ENCODE measurements around the gene CHDH. TPM values are rescaled to one million over a fixed set of nuclear protein-coding genes. Genes with fewer than 3 reads are reported as not detected.

Gene CHDH
- total RNA-seq, 1 donor from 2014 or later: under 0.01 TPM

GRCh38 chr3:53817211-53817610 is 29.0 kb downstream of the CHDH start:
- no peaks in the 10 kb centered on the region for H3K36me3 ChIP-seq (ENCODE audit: control insufficient read depth, insufficient read depth, low read length)
- no peak overlapping the region for H3K4me3 ChIP-seq (ENCODE audit: low read depth, low read length)
- no peak for FAIRE-seq
- TF ChIP-seq, protein P1, sequence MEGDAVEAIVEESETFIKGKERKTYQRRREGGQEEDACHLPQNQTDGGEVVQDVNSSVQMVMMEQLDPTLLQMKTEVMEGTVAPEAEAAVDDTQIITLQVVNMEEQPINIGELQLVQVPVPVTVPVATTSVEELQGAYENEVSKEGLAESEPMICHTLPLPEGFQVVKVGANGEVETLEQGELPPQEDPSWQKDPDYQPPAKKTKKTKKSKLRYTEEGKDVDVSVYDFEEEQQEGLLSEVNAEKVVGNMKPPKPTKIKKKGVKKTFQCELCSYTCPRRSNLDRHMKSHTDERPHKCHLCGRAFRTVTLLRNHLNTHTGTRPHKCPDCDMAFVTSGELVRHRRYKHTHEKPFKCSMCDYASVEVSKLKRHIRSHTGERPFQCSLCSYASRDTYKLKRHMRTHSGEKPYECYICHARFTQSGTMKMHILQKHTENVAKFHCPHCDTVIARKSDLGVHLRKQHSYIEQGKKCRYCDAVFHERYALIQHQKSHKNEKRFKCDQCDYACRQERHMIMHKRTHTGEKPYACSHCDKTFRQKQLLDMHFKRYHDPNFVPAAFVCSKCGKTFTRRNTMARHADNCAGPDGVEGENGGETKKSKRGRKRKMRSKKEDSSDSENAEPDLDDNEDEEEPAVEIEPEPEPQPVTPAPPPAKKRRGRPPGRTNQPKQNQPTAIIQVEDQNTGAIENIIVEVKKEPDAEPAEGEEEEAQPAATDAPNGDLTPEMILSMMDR (IDR thresholded peaks at IDR 0.05; ENCODE audit: insufficient read depth, low read length, severe bottlenecking): no peak
- DNase-seq (ENCODE audit: low read depth): no peak
- peaks cover 2% of the 10 kb centered on the region for H3K27me3 ChIP-seq (ENCODE audit: control insufficient read depth, insufficient read depth, low read length)

DNA sequence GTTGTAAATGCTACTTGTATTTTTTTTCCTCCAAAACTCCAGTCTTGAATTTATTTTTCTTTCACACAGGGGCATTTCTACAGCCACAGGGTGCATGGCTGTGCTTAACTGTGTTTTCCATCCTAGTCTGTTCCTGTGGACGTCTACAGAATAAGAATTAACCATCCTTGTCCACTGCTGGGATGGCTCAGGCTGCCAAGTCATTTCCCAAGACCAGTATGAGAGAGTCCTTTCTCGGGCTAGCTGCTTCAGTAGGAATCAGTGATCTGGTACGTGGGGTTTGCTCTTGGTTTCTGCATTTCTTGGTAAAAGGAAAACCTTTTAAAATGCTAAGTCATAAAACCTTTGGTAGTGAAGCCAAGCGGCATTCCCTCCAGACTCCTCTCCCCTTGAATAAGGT is 29.8 kb downstream of the CHDH start:
- peaks cover 2% of the 10 kb centered on the region for H3K27me3 ChIP-seq (ENCODE audit: control insufficient read depth, insufficient read depth, low read length)
- TF ChIP-seq, protein P1 (IDR thresholded peaks at IDR 0.05; ENCODE audit: insufficient read depth, low read length, severe bottlenecking): no peak
- no peak for FAIRE-seq

DNA sequence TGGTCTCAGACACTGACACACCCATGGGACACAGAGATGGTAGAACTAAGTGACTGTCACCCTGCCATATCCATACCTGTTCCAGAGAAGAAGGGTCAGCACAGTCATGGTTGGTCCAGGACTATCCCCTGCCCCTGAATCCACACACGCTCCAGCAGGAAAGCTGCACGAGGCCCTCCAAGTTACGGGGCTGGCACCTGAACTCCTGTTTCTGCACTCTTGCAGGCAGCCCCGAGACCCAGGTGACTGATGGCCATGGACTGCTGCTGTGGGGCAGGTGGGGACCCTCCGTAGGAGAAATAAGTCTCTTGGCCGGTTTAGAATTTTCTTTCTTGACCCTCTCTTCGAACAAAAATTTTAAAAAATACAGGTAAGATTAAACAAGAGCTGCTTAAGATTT is 30.6 kb downstream of the CHDH start:
- Histone ChIP-seq H3K27me3 (ENCODE audit: control insufficient read depth, insufficient read depth, low read length) (peaks cover 2% of the 10 kb centered on the region), H3K36me3 (ENCODE audit: control insufficient read depth, insufficient read depth, low read length) (no peaks in the 10 kb centered on the region), H3K4me3 (ENCODE audit: low read depth, low read length) (no peak overlapping the region)
- TF ChIP-seq, protein P1 (IDR thresholded peaks at IDR 0.05; ENCODE audit: insufficient read depth, low read length, severe bottlenecking): no peak
- FAIRE-seq: no peak
- no peak for DNase-seq (ENCODE audit: low read depth)

More for the DNA sequence above, 29.8 kb downstream of the CHDH start:
- no peak for DNase-seq (ENCODE audit: low read depth)
- H3K36me3 ChIP-seq (ENCODE audit: control insufficient read depth, insufficient read depth, low read length): no peaks in the 10 kb centered on the region
- no peak overlapping the region for H3K4me3 ChIP-seq (ENCODE audit: low read depth, low read length)

GRCh38 chr3:53815067-53815466 is 31.2 kb downstream of the CHDH start:
- no peak for DNase-seq (ENCODE audit: low read depth)
- peaks cover 2% of the 10 kb centered on the region for H3K27me3 ChIP-seq (ENCODE audit: control insufficient read depth, insufficient read depth, low read length)

GRCh38 chr3:53813876-53814275 is 32.3 kb downstream of the CHDH start:
- H3K27me3 ChIP-seq (ENCODE audit: control insufficient read depth, insufficient read depth, low read length): no peaks in the 10 kb centered on the region
- TF ChIP-seq, protein P1 (IDR thresholded peaks at IDR 0.05; ENCODE audit: insufficient read depth, low read length, severe bottlenecking): no peak
- FAIRE-seq: no peak
- DNase-seq (ENCODE audit: low read depth): no peak
- H3K4me3 ChIP-seq (ENCODE audit: low read depth, low read length): no peak overlapping the region
- H3K36me3 ChIP-seq (ENCODE audit: control insufficient read depth, insufficient read depth, low read length): no peaks in the 10 kb centered on the region

More at GRCh38 chr3:53815067-53815466, 31.2 kb downstream of the CHDH start:
- no peak for FAIRE-seq
- TF ChIP-seq, protein P1 (IDR thresholded peaks at IDR 0.05; ENCODE audit: insufficient read depth, low read length, severe bottlenecking): no peak
- no peaks in the 10 kb centered on the region for H3K36me3 ChIP-seq (ENCODE audit: control insufficient read depth, insufficient read depth, low read length)
- H3K4me3 ChIP-seq (ENCODE audit: low read depth, low read length): no peak overlapping the region

DNA sequence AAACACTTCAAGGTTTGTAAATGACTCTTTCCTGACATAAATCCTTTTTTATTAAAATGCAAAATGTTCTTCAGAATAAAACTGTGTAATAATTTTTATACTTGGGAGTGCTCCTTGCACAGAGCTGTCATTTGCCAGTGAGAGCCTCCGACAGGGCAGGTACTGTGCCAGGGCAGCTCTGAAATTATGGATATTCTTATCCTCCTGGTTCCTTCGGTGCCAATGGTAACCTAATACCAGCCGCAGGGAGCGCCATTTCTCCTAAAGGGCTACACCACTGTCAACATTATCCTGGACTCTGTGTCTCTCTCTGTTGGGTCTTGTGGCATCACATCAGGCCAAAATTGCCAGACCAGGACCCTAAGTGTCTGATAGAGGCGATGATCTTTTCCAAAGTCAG is 33.0 kb downstream of the CHDH start:
- TF ChIP-seq, protein P1 (IDR thresholded peaks at IDR 0.05; ENCODE audit: insufficient read depth, low read length, severe bottlenecking): no peak
- FAIRE-seq: no peak
- DNase-seq (ENCODE audit: low read depth): no peak
- no peak overlapping the region for H3K4me3 ChIP-seq (ENCODE audit: low read depth, low read length)
- no peaks in the 10 kb centered on the region for H3K27me3 ChIP-seq (ENCODE audit: control insufficient read depth, insufficient read depth, low read length)
- H3K36me3 ChIP-seq (ENCODE audit: control insufficient read depth, insufficient read depth, low read length): no peaks in the 10 kb centered on the region
